GM23338 (cell line): Measurements from ENCODE around the gene FAT4.

Experiments
- CREB1 ChIP-seq: fragments of 250-450 bp; sonication (Bioruptor Pico); IDR thresholded peaks from 2 replicates; pipeline ENCODE4 v1.5.0; 2020; ENCODE audit warnings: low read depth, mild to moderate bottlenecking, moderate library complexity
- CTCF ChIP-seq, 2 experiments: fragments of 200-600 bp in 1 of 2; sonication (generic) in 1 of 2; conservative IDR thresholded peaks; 2 replicates each; pipeline versions ENCODE4 v1.5.1 to v1.6.1; 2016 to 2017; ENCODE audit warnings: antibody characterized with exemption in 2 of 2, low read depth in 2 of 2, mild to moderate bottlenecking in 2 of 2, moderate library complexity in 1 of 2
- ETS1 ChIP-seq: IDR thresholded peaks from 2 replicates; pipeline ENCODE4 v1.6.1; 2016; ENCODE audit warnings: antibody characterized with exemption
- EZH2 ChIP-seq: fragments of 200-600 bp; sonication (generic); IDR thresholded peaks from one replicate; pipeline ENCODE4 v1.8.0; 2017; ENCODE audit warnings: antibody characterized with exemption, mild to moderate bottlenecking, low read depth; ENCODE audit not compliant: unreplicated experiment
- EZH2phosphoT487 ChIP-seq: fragments of 200-600 bp; sonication (generic); IDR thresholded peaks from one replicate; pipeline ENCODE4 v1.8.1; 2018; ENCODE audit warnings: antibody characterized with exemption; ENCODE audit not compliant: unreplicated experiment
- JUNB ChIP-seq: IDR thresholded peaks from one replicate; pipeline ENCODE4 v1.6.1; 2016; ENCODE audit warnings: antibody characterized with exemption; ENCODE audit not compliant: unreplicated experiment
- NANOG ChIP-seq: IDR thresholded peaks from 2 replicates; pipeline ENCODE4 v1.6.1; 2016; ENCODE audit warnings: antibody characterized with exemption, borderline replicate concordance
- POLR2AphosphoS5 ChIP-seq: IDR thresholded peaks from 2 replicates; pipeline ENCODE4 v1.6.1; 2016; ENCODE audit warnings: antibody characterized with exemption, low read depth
- REST ChIP-seq: IDR thresholded peaks from one replicate; pipeline ENCODE4 v1.6.1; 2018; ENCODE audit warnings: antibody characterized with exemption; ENCODE audit not compliant: unreplicated experiment
- STAT1 ChIP-seq: IDR thresholded peaks from one replicate; pipeline ENCODE4 v1.6.1; 2016; ENCODE audit warnings: antibody characterized with exemption; ENCODE audit not compliant: unreplicated experiment
- ZNF114 ChIP-seq: fragments of 250-450 bp; sonication (Bioruptor Pico); IDR thresholded peaks from 2 replicates; pipeline ENCODE4 v1.5.0; 2020; ENCODE audit warnings: mild to moderate bottlenecking, moderate library complexity
- ZNF331 ChIP-seq: fragments of 250-450 bp; sonication (Bioruptor Pico); IDR thresholded peaks from 2 replicates; pipeline ENCODE4 v1.5.0; 2020; ENCODE audit warnings: low read depth, mild to moderate bottlenecking, moderate library complexity
- ZNF462 ChIP-seq: fragments of 250-450 bp; sonication (Bioruptor Pico); IDR thresholded peaks from 2 replicates; pipeline ENCODE4 v1.5.0; 2020; ENCODE audit warnings: mild to moderate bottlenecking, moderate library complexity

GRCh38 chr4:125350470-125351135 is 35.8 kb downstream of the FAT4 start:
- no peak for TF ChIP-seq POLR2AphosphoS5
- no peak for TF ChIP-seq REST
- no peak for TF ChIP-seq CTCF (conservative IDR thresholded peaks at IDR 0.05; ENCODE audit: low read depth in 2 of 2)
- no peak for TF ChIP-seq EZH2
- TF ChIP-seq EZH2phosphoT487, result no peak
- no peak for TF ChIP-seq CREB1 (CRISPR knock-in tag)
- TF ChIP-seq ZNF331 (CRISPR knock-in tag), result no peak
- no peak for TF ChIP-seq STAT1
- TF ChIP-seq NANOG, result no peak
- TF ChIP-seq JUNB, result no peak
- no peak for TF ChIP-seq ETS1
- no peak for TF ChIP-seq ZNF462 (CRISPR knock-in tag)
- no peak for TF ChIP-seq ZNF114 (CRISPR knock-in tag)
